Uterus (tissue), 2 donors: Measurements from ENCODE around the gene ACSM6.

Experiments used
- CTCF ChIP-seq, 4 experiments: fragments of 200-600 bp in 2 of 4; fragments of 450-650 bp in 2 of 4; sonication (generic) in 2 of 4; IDR thresholded peaks; one replicate each; pipeline ENCODE4 v1.5.1; 2016 to 2019; ENCODE audit warnings: antibody characterized with exemption in 4 of 4, mild to moderate bottlenecking in 2 of 4, moderate library complexity in 1 of 4
- POLR2A ChIP-seq, 2 donors: fragments of 450-650 bp; IDR thresholded peaks; one replicate each; pipeline ENCODE4 v1.6.1; 2016; ENCODE audit warnings: antibody characterized with exemption in 2 of 2, mild to moderate bottlenecking in 1 of 2, moderate library complexity in 1 of 2

GRCh38 chr10:95257849-95258248 is 63.8 kb downstream of the ACSM6 start:
- no peak for TF ChIP-seq CTCF (IDR thresholded peaks at IDR 0.05)
- TF ChIP-seq POLR2A (IDR thresholded peaks at IDR 0.05), result no peak
